ENCODE measurements around the gene ANKS1B.
"Not testable (repeated sequence)": the region's sequence is repeated elsewhere in the genome, so short reads cannot be mapped to it uniquely, and the experiment has no call there.

ANKS1B gene

GRCh38 chr12:99334285-99335056, 650.3 kb downstream of the ANKS1B start:
- DNase-seq: no peak

GRCh38 chr12:99332936-99333591, 651.7 kb downstream of the ANKS1B start:
- DNase-seq: no peak

- DNase-seq: no peak
Observed at GRCh38 chr12:99330216-99330615, 654.5 kb downstream of the ANKS1B start.

GRCh38 chr12:99321210-99321609, 663.5 kb downstream of the ANKS1B start:
- DNase-seq: not testable (repeated sequence)

GRCh38 chr12:99311373-99311772, 673.4 kb downstream of the ANKS1B start:
- DNase-seq: no peak

- DNase-seq: no peak
Observed at GRCh38 chr12:99309812-99310211, 674.9 kb downstream of the ANKS1B start.

GRCh38 chr12:99302874-99303273, 681.9 kb downstream of the ANKS1B start:
- DNase-seq: no peak

GRCh38 chr12:99287136-99287535, 697.6 kb downstream of the ANKS1B start:
- no peak for DNase-seq

- no peak for DNase-seq
Observed at GRCh38 chr12:99284161-99284560, 700.6 kb downstream of the ANKS1B start.

GRCh38 chr12:99282624-99283023, 702.1 kb downstream of the ANKS1B start:
- no peak for DNase-seq

GRCh38 chr12:99282086-99282485, 702.6 kb downstream of the ANKS1B start:
- DNase-seq: no peak

- DNase-seq: no peak
Observed at GRCh38 chr12:99281277-99281676, 703.5 kb downstream of the ANKS1B start.

GRCh38 chr12:99278899-99279298, 705.8 kb downstream of the ANKS1B start:
- DNase-seq: no peak

- no peak for DNase-seq
Observed at GRCh38 chr12:99277591-99278379, 707.0 kb downstream of the ANKS1B start.

- DNase-seq: no peak
Observed at GRCh38 chr12:99271071-99271470, 713.7 kb downstream of the ANKS1B start.

- no peak for DNase-seq
Observed at GRCh38 chr12:99267038-99267437, 717.7 kb downstream of the ANKS1B start.

- DNase-seq: no peak
Observed at GRCh38 chr12:99265648-99266047, 719.1 kb downstream of the ANKS1B start.

- no peak for DNase-seq
Observed at GRCh38 chr12:99261256-99261655, 723.5 kb downstream of the ANKS1B start.

GRCh38 chr12:99260456-99260996, 724.2 kb downstream of the ANKS1B start:
- no peak for DNase-seq

GRCh38 chr12:99259040-99259934, 725.4 kb downstream of the ANKS1B start:
- no peak for DNase-seq

GRCh38 chr12:99257672-99258071, 727.1 kb downstream of the ANKS1B start:
- no peak for DNase-seq

GRCh38 chr12:99253068-99253467, 731.7 kb downstream of the ANKS1B start:
- no peak for DNase-seq
